ENCODE results near the gene SSTR5. TPM values are rescaled to one million over a fixed set of nuclear protein-coding genes. Genes with fewer than 3 reads are reported as not detected.

Gene SSTR5
- polyA plus RNA-seq, 2 of the 4 experiments (the other 2 are of a cell fraction) = 0.06 to 0.08 TPM

DNA sequence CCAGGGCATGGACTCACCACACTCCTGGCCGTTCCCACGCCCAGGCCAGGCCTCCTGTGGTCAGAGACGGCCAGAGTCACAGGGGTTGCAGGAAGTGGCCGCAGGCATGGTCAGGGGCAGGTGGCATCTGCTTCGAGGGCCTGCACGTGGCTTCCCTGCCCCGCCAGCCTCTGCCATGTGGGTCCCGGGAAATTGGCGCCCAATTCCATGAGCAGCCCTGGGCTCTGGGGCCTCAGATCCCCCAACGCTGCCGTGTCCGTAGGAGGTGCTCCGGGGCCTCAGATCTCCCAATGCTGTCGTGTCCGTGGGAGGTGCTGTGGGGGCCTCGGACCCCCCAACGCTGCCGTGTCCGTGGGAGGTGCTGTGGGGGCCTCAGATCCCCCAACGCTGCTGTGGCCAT, 9.7 kb upstream of the SSTR5 start:
- 57% methylated on average over 6 of the region's 20 CpGs for WGBS (ENCODE audit: missing lambda C conversion rate)
- Histone ChIP-seq H3K4me3 (no peak overlapping the region), H3K4me2 (no peak overlapping the region), H3K4me1 (0 out of 3 replicates have a peak, but pooled peaks cover under 1% of the 10 kb centered on the region), H3K9me3 (peaks cover 15% of the 10 kb centered on the region; the same call in 2 of the 3 replicates), H3K27ac (no peak overlapping the region)
- no peak for FAIRE-seq
- no peak for DNase-seq (ENCODE audit: low read depth in 1 of 2, low spot score in 1 of 2)
- ChIA-PET POLR2A (no interaction called here), CTCF (no interaction called here)
- ATAC-seq = peak in 1 of 2 experiments; percentile 35; a peak in 2 of 6 replicates
- TF ChIP-seq CEBPB (IDR thresholded peaks at IDR 0.05) (no peak), MAZ (IDR thresholded peaks at IDR 0.05; ENCODE audit: borderline replicate concordance, low read depth, low read length) (no peak), EHF (CRISPR knock-in tag; IDR thresholded peaks at IDR 0.05) (no peak), MAFK (IDR thresholded peaks at IDR 0.05; ENCODE audit: partially characterized antibody) (no peak), HEYL (CRISPR knock-in tag; IDR thresholded peaks at IDR 0.05) (no peak), ZFP36 (IDR thresholded peaks at IDR 0.05; ENCODE audit: borderline replicate concordance, partially characterized antibody) (no peak), TP53 (CRISPR knock-in tag; IDR thresholded peaks at IDR 0.05) (no peak), PHF8 (IDR thresholded peaks at IDR 0.05; ENCODE audit: borderline replicate concordance, low read depth) (no peak), ZNF302 (CRISPR knock-in tag; IDR thresholded peaks at IDR 0.05) (no peak), HOXB5 (CRISPR knock-in tag; IDR thresholded peaks at IDR 0.05) (no peak), EP300 (IDR thresholded peaks at IDR 0.05) (no peak), JUNB (IDR thresholded peaks at IDR 0.05) (no peak), FOXS1 (CRISPR knock-in tag; IDR thresholded peaks at IDR 0.05) (no peak), FOSL2 (IDR thresholded peaks at IDR 0.05) (no peak), FOSL2 (CRISPR knock-in tag; IDR thresholded peaks at IDR 0.05) (no peak), ZC3H11A (IDR thresholded peaks at IDR 0.05) (no peak), MYC (IDR thresholded peaks at IDR 0.05; ENCODE audit: borderline replicate concordance, low read length) (no peak)
- TF ChIP-seq, protein P1, sequence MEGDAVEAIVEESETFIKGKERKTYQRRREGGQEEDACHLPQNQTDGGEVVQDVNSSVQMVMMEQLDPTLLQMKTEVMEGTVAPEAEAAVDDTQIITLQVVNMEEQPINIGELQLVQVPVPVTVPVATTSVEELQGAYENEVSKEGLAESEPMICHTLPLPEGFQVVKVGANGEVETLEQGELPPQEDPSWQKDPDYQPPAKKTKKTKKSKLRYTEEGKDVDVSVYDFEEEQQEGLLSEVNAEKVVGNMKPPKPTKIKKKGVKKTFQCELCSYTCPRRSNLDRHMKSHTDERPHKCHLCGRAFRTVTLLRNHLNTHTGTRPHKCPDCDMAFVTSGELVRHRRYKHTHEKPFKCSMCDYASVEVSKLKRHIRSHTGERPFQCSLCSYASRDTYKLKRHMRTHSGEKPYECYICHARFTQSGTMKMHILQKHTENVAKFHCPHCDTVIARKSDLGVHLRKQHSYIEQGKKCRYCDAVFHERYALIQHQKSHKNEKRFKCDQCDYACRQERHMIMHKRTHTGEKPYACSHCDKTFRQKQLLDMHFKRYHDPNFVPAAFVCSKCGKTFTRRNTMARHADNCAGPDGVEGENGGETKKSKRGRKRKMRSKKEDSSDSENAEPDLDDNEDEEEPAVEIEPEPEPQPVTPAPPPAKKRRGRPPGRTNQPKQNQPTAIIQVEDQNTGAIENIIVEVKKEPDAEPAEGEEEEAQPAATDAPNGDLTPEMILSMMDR (IDR thresholded peaks at IDR 0.05) = no peak
- TF ChIP-seq, protein P2, sequence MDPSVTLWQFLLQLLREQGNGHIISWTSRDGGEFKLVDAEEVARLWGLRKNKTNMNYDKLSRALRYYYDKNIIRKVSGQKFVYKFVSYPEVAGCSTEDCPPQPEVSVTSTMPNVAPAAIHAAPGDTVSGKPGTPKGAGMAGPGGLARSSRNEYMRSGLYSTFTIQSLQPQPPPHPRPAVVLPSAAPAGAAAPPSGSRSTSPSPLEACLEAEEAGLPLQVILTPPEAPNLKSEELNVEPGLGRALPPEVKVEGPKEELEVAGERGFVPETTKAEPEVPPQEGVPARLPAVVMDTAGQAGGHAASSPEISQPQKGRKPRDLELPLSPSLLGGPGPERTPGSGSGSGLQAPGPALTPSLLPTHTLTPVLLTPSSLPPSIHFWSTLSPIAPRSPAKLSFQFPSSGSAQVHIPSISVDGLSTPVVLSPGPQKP (IDR thresholded peaks at IDR 0.05; ENCODE audit: low read depth, low read length) = no peak
- TF ChIP-seq, protein P3, sequence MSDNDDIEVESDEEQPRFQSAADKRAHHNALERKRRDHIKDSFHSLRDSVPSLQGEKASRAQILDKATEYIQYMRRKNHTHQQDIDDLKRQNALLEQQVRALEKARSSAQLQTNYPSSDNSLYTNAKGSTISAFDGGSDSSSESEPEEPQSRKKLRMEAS (IDR thresholded peaks at IDR 0.05) = no peak

- no peak for TF ChIP-seq FOSL2 (IDR thresholded peaks at IDR 0.05)
- TF ChIP-seq FOSL2 (CRISPR knock-in tag; IDR thresholded peaks at IDR 0.05) = peak; percentile 11; the same call in 1 of the 2 replicates
- no peak for TF ChIP-seq HEYL (CRISPR knock-in tag; IDR thresholded peaks at IDR 0.05)
- 50% methylated on average over 19 of the region's 21 CpGs for WGBS (ENCODE audit: missing lambda C conversion rate)
- no peak for ATAC-seq
- ChIA-PET POLR2A (interaction anchor here (1.0 kb wide), 1 partner anchor 15 kb away, joined by 4 read pairs; no protein-coding TSS in a partner anchor), CTCF (interaction anchor here (0.9 to 12.4 kb wide), 4 partner anchors 7 to 128 kb away, joined by 3 to 174 read pairs (median 6); no protein-coding TSS in a partner anchor)
- DNase-seq (ENCODE audit: low read depth in 1 of 2, low spot score in 1 of 2) = no peak
- no peak overlapping the region for H3K4me2 ChIP-seq
- no peak for FAIRE-seq
- H3K4me1 ChIP-seq = no peaks in the 10 kb centered on the region
- no peak overlapping the region for H3K4me3 ChIP-seq
- H3K27ac ChIP-seq = no peak overlapping the region
- H3K9me3 ChIP-seq = peaks cover 10% of the 10 kb centered on the region; the same call in 2 of the 3 replicates
Measured at GRCh38 chr16:1063728-1064127, 8.8 kb upstream of the SSTR5 start.

GRCh38 chr16:1065469-1066128, 6.9 kb upstream of the SSTR5 start:
- ATAC-seq (no peak), FAIRE-seq (no peak), DNase-seq (ENCODE audit: low read depth in 1 of 2, low spot score in 1 of 2) (no peak)
- H3K4me2 ChIP-seq = no peak overlapping the region
- POLR2A ChIA-PET = no interaction called here
- H3K9me3 ChIP-seq = no peaks in the 10 kb centered on the region
- 75% methylated on average over 37 of the region's 55 CpGs for WGBS (ENCODE audit: missing lambda C conversion rate)
- no peak overlapping the region for H3K4me3 ChIP-seq
- H3K4me1 ChIP-seq = no peaks in the 10 kb centered on the region
- no peak overlapping the region for H3K27ac ChIP-seq
- CTCF ChIA-PET = interaction anchor here (1.5 to 12.4 kb wide), 3 partner anchors 8 to 128 kb away, joined by 9 to 174 read pairs (median 9); no protein-coding TSS in a partner anchor
- TF ChIP-seq, protein P3 (IDR thresholded peaks at IDR 0.05) = no peak
- TF ChIP-seq HDAC2 (IDR thresholded peaks at IDR 0.05) (no peak), NR3C1 (IDR thresholded peaks at IDR 0.05) (no peak), CHD2 (IDR thresholded peaks at IDR 0.05; ENCODE audit: low read length, partially characterized antibody) (no peak), CBX2 (IDR thresholded peaks at IDR 0.05; ENCODE audit: borderline replicate concordance, low read depth) (no peak), RAD21 (conservative IDR thresholded peaks at IDR 0.05 in 1 of 2, IDR thresholded peaks at IDR 0.05 in 1 of 2) (no peak), SREBF2 (IDR thresholded peaks at IDR 0.05) (no peak), NPAS2 (CRISPR knock-in tag; IDR thresholded peaks at IDR 0.05; ENCODE audit: borderline replicate concordance) (no peak), ATOH8 (CRISPR knock-in tag; IDR thresholded peaks at IDR 0.05; ENCODE audit: low read depth) (no peak), POLR2A (IDR thresholded peaks at IDR 0.05; ENCODE audit: low read length) (no peak), HOXB13 (CRISPR knock-in tag; IDR thresholded peaks at IDR 0.05; ENCODE audit: low read depth) (no peak)
- TF ChIP-seq, protein P4, sequence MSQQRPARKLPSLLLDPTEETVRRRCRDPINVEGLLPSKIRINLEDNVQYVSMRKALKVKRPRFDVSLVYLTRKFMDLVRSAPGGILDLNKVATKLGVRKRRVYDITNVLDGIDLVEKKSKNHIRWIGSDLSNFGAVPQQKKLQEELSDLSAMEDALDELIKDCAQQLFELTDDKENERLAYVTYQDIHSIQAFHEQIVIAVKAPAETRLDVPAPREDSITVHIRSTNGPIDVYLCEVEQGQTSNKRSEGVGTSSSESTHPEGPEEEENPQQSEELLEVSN (IDR thresholded peaks at IDR 0.05; ENCODE audit: borderline replicate concordance, low read depth) = no peak
